ENCODE data around the gene IL37.

- TF ChIP-seq CTCF (tag by site-specific recombination; IDR thresholded peaks at IDR 0.05) (no peak), SETDB1 (IDR thresholded peaks at IDR 0.05; ENCODE audit: insufficient read length, low read length) (no peak)
Measured at GRCh38 chr2:112912403-112912802, 1.4 kb downstream of the IL37 start.
